Stimulated activated CD8-positive, alpha-beta memory T cell treated with anti-CD3 and anti-CD28 coated beads, Interleukin-2, amount 100 ng/mL, for 48 hours (primary cell): ENCODE results near the gene TEX11.
"Not testable (repeated sequence)": the region's sequence is repeated elsewhere in the genome, so short reads cannot be mapped to it uniquely, and the experiment has no call there.

Source experiments
- DNase-seq, 2 donors: peaks; one replicate each; pipeline ENCODE4 v3.0.0-alpha.2; 2020; ENCODE audit warnings: low read depth in 2 of 2

TEX11 gene

GRCh38 chrX:70755850-70756249 is 152.7 kb downstream of the TEX11 start:
- peak; percentile 29 to 38 for DNase-seq

GRCh38 chrX:70754169-70754848 is 154.2 kb downstream of the TEX11 start:
- DNase-seq: no peak

GRCh38 chrX:70733774-70734173 is 174.7 kb downstream of the TEX11 start:
- DNase-seq: not testable (repeated sequence)

GRCh38 chrX:70727961-70728360 is 180.6 kb downstream of the TEX11 start:
- DNase-seq: not testable (repeated sequence)

GRCh38 chrX:70720721-70721120 is 187.8 kb downstream of the TEX11 start:
- DNase-seq: no peak

GRCh38 chrX:70711336-70711735 is 197.2 kb downstream of the TEX11 start:
- not testable (repeated sequence) for DNase-seq

- DNase-seq: no peak
Observed at GRCh38 chrX:70694339-70695122, 214.0 kb downstream of the TEX11 start.

GRCh38 chrX:70679455-70679854 is 229.1 kb downstream of the TEX11 start:
- not testable (repeated sequence) for DNase-seq

GRCh38 chrX:70675284-70675683 is 233.2 kb downstream of the TEX11 start:
- no peak for DNase-seq

GRCh38 chrX:70672326-70672725 is 236.2 kb downstream of the TEX11 start:
- no peak for DNase-seq

- DNase-seq: no peak
Observed at GRCh38 chrX:70669120-70669519, 239.4 kb downstream of the TEX11 start.

- DNase-seq: no peak
Observed at GRCh38 chrX:70664726-70665125, 243.8 kb downstream of the TEX11 start.

- DNase-seq: not testable (repeated sequence)
Observed at GRCh38 chrX:70661124-70661523, 247.4 kb downstream of the TEX11 start.

GRCh38 chrX:70657546-70657945 is 251.0 kb downstream of the TEX11 start:
- not testable (repeated sequence) for DNase-seq

GRCh38 chrX:70656304-70656703 is 252.2 kb downstream of the TEX11 start:
- DNase-seq: no peak

GRCh38 chrX:70647910-70648309 is 260.6 kb downstream of the TEX11 start:
- DNase-seq: not testable (repeated sequence)

GRCh38 chrX:70636218-70636617 is 272.3 kb downstream of the TEX11 start:
- DNase-seq: no peak

GRCh38 chrX:70635669-70636068 is 272.8 kb downstream of the TEX11 start:
- DNase-seq: no peak

GRCh38 chrX:70635227-70635626 is 273.3 kb downstream of the TEX11 start:
- no peak for DNase-seq

GRCh38 chrX:70621743-70622142 is 286.8 kb downstream of the TEX11 start:
- DNase-seq: no peak

- DNase-seq: no peak
Observed at GRCh38 chrX:70618467-70618866, 290.0 kb downstream of the TEX11 start.

- no peak for DNase-seq
Observed at GRCh38 chrX:70613295-70613694, 295.2 kb downstream of the TEX11 start.

- DNase-seq: no peak
Observed at GRCh38 chrX:70605352-70605751, 303.2 kb downstream of the TEX11 start.
